ENCODE data around the gene MRTFB. TPM values are rescaled to one million over a fixed set of nuclear protein-coding genes. Genes with fewer than 3 reads are reported as not detected.

MRTFB gene
- total RNA-seq, 1 experiment from 2014 or later: 12.1 TPM

DNA sequence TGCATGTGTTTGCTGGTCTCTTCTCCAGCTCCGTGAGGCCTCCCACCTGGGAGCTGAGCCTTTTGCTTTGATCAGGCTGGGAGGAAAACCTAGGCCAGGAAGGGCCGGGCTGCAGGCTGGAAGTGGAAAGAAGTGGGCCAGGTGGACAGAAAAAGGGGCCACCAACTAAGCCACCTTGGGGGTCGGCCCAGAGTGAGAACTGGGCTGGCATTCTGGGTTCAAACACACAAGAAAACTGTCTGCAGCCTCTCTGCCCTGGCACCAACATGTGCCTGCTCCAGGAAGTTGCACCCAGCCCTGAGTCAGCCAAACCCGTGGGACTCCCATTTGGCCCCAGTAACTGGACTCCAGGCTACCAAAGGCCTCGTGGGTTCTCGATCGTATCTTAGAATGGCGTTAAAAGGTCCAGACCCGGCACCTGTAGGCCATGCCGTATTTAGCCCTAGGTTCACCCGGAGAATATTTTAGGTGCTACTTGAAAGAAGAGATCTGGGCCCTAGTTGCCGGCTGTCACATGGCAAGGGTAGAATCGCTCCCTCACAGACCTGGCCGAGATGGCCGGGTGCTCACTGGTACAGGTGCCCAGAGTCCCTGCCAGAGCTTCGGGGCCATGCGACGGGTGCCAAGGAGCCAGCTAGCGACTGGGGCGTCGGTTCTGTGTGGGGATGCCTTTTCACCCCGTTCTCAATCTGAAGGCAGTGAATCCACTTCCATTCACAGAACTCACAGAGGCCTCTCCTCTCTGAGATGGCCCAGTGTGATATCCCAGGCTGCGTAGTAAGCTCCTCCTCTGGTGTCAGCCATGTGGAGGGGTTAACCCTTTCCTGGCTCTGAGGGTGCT is 236.6 kb downstream of the MRTFB start:
- Histone ChIP-seq H3K36me3 (peaks cover 57% of the 10 kb centered on the region), H3K9me3 (replicated peaks) (no peaks in the 10 kb centered on the region), H3K4me1 (replicated peaks) (peaks cover 62% of the 10 kb centered on the region), H3K4me3 (no peak overlapping the region), H3K27me3 (replicated peaks) (no peaks in the 10 kb centered on the region), H3K27ac (peak overlapping the region; percentile 12; the same call in 1 of the 2 replicates)
- no peak for DNase-seq (ENCODE audit: low read depth in 1 of 2, low spot score in 2 of 2)

GRCh38 chr16:14308368-14308723 is 237.2 kb downstream of the MRTFB start:
- H3K36me3 ChIP-seq: peaks cover 51% of the 10 kb centered on the region
- 0 out of 2 replicates have a peak overlapping the region, but pooled peaks have one; percentile 10 for H3K27ac ChIP-seq
- H3K4me1 ChIP-seq (replicated peaks): peaks cover 62% of the 10 kb centered on the region
- no peak for DNase-seq (ENCODE audit: low read depth in 1 of 2, low spot score in 2 of 2)
- H3K9me3 ChIP-seq (replicated peaks): no peaks in the 10 kb centered on the region
- no peak overlapping the region for H3K4me3 ChIP-seq
- H3K27me3 ChIP-seq (replicated peaks): no peaks in the 10 kb centered on the region

DNA sequence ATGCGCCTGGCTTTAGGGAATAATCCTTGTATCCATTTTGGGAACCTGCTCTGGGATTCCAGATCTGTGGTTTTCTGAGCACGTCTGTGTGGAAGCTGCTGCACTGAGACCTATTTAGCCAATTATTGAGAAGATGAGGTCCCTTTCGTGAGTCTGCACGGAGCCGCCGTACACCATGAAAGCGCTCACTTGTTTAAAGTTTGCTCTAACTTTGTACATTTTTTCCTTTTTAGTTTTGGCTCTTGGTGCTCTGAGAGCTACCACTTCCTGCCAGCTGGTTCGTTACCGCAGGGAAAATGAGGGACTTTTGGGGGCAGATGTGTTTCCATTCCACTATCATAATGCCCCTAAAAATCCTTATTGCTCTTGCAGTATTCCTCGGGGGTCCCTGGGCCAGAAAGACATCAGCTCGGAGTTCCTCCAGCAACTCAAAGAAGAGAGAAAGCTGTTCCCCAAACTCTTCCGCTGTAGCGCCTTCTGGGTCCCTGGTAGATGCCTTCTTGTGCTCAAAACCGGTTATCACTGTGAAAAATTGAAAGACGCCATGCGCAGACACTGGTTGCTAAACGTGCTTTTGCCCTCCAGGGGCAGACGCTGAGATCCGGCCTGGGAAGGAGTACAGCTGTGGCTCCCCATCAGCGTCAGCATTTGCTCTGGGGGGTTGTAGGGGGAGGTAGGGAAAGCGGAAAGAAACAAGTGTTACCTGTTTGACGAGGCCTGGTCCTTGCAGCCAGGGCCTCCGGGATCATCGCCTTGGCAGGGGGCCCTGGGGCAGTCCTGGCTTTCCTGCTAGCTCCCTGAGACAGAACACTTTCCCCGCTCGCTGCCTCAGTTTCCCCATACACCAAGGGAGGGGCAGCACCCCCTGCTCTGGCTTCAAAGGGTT is 238.1 kb downstream of the MRTFB start:
- DNase-seq (ENCODE audit: low read depth in 1 of 2, low spot score in 2 of 2): no peak

GRCh38 chr16:14309906-14310305 is 238.8 kb downstream of the MRTFB start:
- H3K27ac ChIP-seq: peak overlapping the region; percentile 29
- peak in 1 of 2 experiments; percentile 75 for DNase-seq (ENCODE audit: low read depth in 1 of 2, low spot score in 2 of 2)
- peaks cover 48% of the 10 kb centered on the region for H3K36me3 ChIP-seq
- no peaks in the 10 kb centered on the region for H3K27me3 ChIP-seq (replicated peaks)
- H3K9me3 ChIP-seq (replicated peaks): no peaks in the 10 kb centered on the region
- no peak overlapping the region for H3K4me3 ChIP-seq
- peaks cover 54% of the 10 kb centered on the region for H3K4me1 ChIP-seq (replicated peaks)

More for the DNA sequence above, 238.1 kb downstream of the MRTFB start:
- Histone ChIP-seq H3K4me3 (no peak overlapping the region), H3K36me3 (peaks cover 49% of the 10 kb centered on the region), H3K9me3 (replicated peaks) (no peaks in the 10 kb centered on the region), H3K27ac (peak overlapping the region; percentile 29), H3K27me3 (replicated peaks) (no peaks in the 10 kb centered on the region), H3K4me1 (replicated peaks) (peaks cover 61% of the 10 kb centered on the region)

- H3K4me3 ChIP-seq: no peak overlapping the region
- H3K27me3 ChIP-seq (replicated peaks): no peaks in the 10 kb centered on the region
- H3K27ac ChIP-seq: peak overlapping the region; percentile 29; the same call in 1 of the 2 replicates
- DNase-seq (ENCODE audit: low read depth in 1 of 2, low spot score in 2 of 2): peak; percentile 47 to 63
- no peaks in the 10 kb centered on the region for H3K9me3 ChIP-seq (replicated peaks)
- H3K36me3 ChIP-seq: peaks cover 41% of the 10 kb centered on the region
- H3K4me1 ChIP-seq (replicated peaks): peaks cover 48% of the 10 kb centered on the region
These were observed 239.4 kb downstream of the MRTFB start for GRCh38 chr16:14310519-14310991.

DNA sequence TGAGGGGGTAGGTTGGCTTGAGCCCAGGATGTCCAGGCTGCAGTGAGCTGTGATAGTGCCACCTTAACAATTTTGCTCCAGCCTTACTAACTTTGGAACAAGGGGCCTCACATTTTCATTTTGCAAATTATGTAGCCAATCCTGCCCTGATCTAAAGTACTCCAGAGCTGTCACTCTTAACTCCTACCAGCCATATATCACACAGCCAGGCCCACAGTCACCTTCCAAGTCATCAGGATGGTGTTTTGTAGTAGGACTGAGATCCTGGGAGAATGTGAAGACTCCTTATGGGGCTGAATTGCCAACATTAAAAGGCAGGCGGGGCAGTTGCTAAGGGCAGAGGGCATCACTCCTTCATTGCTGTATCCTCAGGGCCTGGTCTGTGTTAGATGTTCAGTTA is 243.0 kb downstream of the MRTFB start:
- H3K4me1 ChIP-seq (replicated peaks): peaks cover 41% of the 10 kb centered on the region
- no peaks in the 10 kb centered on the region for H3K9me3 ChIP-seq (replicated peaks)
- H3K27ac ChIP-seq: no peak overlapping the region
- no peak for DNase-seq (ENCODE audit: low read depth in 1 of 2, low spot score in 2 of 2)
- H3K4me3 ChIP-seq: no peak overlapping the region
- H3K27me3 ChIP-seq (replicated peaks): no peaks in the 10 kb centered on the region
- peaks cover 29% of the 10 kb centered on the region for H3K36me3 ChIP-seq

- Histone ChIP-seq H3K4me3 (no peak overlapping the region), H3K4me1 (replicated peaks) (peaks cover 27% of the 10 kb centered on the region), H3K36me3 (peaks cover 25% of the 10 kb centered on the region), H3K27me3 (replicated peaks) (no peaks in the 10 kb centered on the region), H3K27ac (no peak overlapping the region), H3K9me3 (replicated peaks) (no peaks in the 10 kb centered on the region)
- DNase-seq (ENCODE audit: low read depth in 1 of 2, low spot score in 2 of 2): no peak
These were observed 244.7 kb downstream of the MRTFB start for GRCh38 chr16:14315683-14316320.

Other genes starting within 250 kb of the MRTFB start
- 11.7 and 15.5 TPM in 2 replicates for gene ERCC4, start 151.2 kb upstream of the MRTFB start, total RNA-seq (2014; rRNA removed; shearing (Covaris generic))

Data from SJSA1 (cell line).